H1 (cell line): ENCODE measurements around the gene PRLH. TPM values are rescaled to one million over a fixed set of nuclear protein-coding genes. Genes with fewer than 3 reads are reported as not detected.

Experiments
- BCL11A ChIP-seq, 2 experiments: IDR thresholded peaks; one replicate each; pipeline ENCODE4 v1.6.1; 2011; ENCODE audit warnings: low read depth in 2 of 2, low read length in 2 of 2, mild to moderate bottlenecking in 2 of 2
- EZH2 ChIP-seq: fragments of 200-600 bp; sonication (generic); IDR thresholded peaks from 2 replicates; pipeline ENCODE4 v1.7.1; 2012; ENCODE audit warnings: low read depth, mild to moderate bottlenecking, moderate library complexity, low read length, inconsistent platforms; ENCODE audit not compliant: severe bottlenecking
- JUND ChIP-seq: IDR thresholded peaks from 2 replicates; pipeline ENCODE4 v1.6.1; 2011; ENCODE audit warnings: mild to moderate bottlenecking, improper control_type of control experiment, low read length
- KDM5A ChIP-seq: fragments of 200-600 bp; IDR thresholded peaks from 2 replicates; pipeline ENCODE4 v1.7.1; 2012; ENCODE audit warnings: mild to moderate bottlenecking, low read length, inconsistent platforms, mixed read lengths
- NRF1 ChIP-seq: IDR thresholded peaks from 2 replicates; pipeline ENCODE4 v1.6.1; 2011; ENCODE audit warnings: mild to moderate bottlenecking, low read depth, low read length, improper control_type of control experiment
- SAP30 ChIP-seq: fragments of 300-600 bp; sonication (generic); IDR thresholded peaks from 2 replicates; pipeline ENCODE4 v1.7.1; 2012; ENCODE audit warnings: low read length, moderate library complexity, mild to moderate bottlenecking, inconsistent platforms; ENCODE audit not compliant: insufficient read depth, insufficient replicate concordance
- SIX5 ChIP-seq: IDR thresholded peaks from 2 replicates; pipeline ENCODE4 v1.6.1; 2011; ENCODE audit warnings: mild to moderate bottlenecking, low read depth, low read length
- polyA plus RNA-seq, 7 experiments: library from polyadenylated mRNA; depleted of rRNA in 3 of 7; stranded (reverse) in 5 of 7; unstranded in 2 of 7; fragments of >200 nt in 5 of 7; fragments of 200-250 nt in 2 of 7; gene quantifications; 1 replicate in 5 of 7; 2 replicates in 1 of 7; 4 replicates in 1 of 7; pipeline versions ENCODE4 v1.2.1 to v1.2.3, GENCODE V29; 2011 to 2013; ENCODE audit warnings: missing spikeins in 2 of 7, mixed read lengths in 2 of 7
- total RNA-seq: library from RNA; stranded (reverse); fragmentation: NEBNext Ultra II Directional; extraction: Animal tissue kit (Norgen Biotek cat#: 25700); gene quantifications from 2 replicates; pipeline ENCODE4 v1.2.1, GENCODE V29; 2021

The PRLH gene
- total and polyA plus RNA-seq, 2 of the 8 experiments (the other 6 are each of a cell fraction or from before 2014, with no cell fraction given): not detected

DNA sequence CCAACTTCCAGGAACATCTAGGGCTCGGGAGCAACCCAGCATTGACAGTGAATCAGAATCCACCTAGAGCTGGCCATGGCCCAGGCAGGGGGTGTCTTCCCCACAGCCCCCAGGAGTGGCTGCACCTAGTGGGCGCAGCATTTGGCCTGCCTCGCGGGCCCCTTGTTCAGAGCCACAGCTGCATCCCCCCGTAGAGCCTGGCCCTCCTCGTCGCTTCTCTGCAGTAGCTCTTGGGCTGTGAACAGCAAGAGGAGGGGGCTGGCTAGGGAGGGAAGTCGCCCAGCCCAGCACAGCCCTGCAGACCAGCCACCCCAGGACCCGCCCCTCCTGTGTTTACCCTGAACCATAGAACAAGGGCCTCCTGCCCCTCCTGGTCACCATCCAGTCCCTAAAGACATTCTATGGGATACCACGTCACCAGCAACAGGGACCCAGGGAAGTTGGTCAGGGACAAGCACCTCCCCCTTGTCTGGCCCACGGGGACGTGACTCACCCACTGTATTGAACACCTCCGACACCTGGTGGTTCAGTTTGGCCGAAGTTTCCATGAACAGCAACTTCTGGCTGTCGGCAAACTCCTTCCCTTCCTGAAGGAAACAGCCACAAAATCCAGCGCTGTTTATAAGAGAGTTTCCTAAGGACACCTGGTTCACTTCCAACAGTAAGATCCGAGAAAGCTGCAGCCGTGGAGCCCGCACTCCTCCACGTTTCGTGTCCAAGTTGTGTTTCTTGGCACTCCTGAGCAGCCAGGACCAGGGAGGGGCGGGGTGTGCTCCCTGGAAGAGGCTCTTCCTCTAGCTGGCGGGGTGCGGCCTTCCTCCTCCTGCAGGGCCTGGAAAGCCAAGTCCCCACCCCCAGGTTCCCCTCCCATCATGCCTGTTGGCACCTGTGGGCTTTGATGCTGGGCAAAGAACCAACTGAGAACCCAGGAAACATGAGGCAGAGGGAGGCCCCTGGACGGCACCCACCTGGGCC is 8.8 kb downstream of the PRLH start (continued):
- no peak for TF ChIP-seq EZH2
- no peak for TF ChIP-seq NRF1
- TF ChIP-seq BCL11A (IDR thresholded peaks at IDR 0.05; ENCODE audit: low read depth in 2 of 2, low read length in 2 of 2): no peak
- TF ChIP-seq SAP30: no peak
- no peak for TF ChIP-seq KDM5A
- no peak for TF ChIP-seq SIX5
- TF ChIP-seq JUND: no peak
- TF ChIP-seq, all 59 proteins: peak for 0
